Spleen (tissue), 11 donors: ENCODE measurements around the gene PALD1. TPM values are rescaled to one million over a fixed set of nuclear protein-coding genes. Genes with fewer than 3 reads are reported as not detected.

Experiments used
- DNase-seq: peaks from one replicate; pipeline ENCODE4 v3.0.0-alpha.2; 2020
- H3K27ac ChIP-seq, 8 donors: fragments of 200-600 bp; sonication (generic) in 7 of 8; 1 replicate in 4 of 8; 2 replicates in 4 of 8; pipeline versions ENCODE4 v1.5.0 to v1.8.0; 2016 to 2021; ENCODE audit warnings: inconsistent platforms in 4 of 8, mild to moderate bottlenecking in 4 of 8, moderate library complexity in 1 of 8
- H3K27me3 ChIP-seq, 7 donors: fragments of 200-600 bp; sonication (generic) in 6 of 7; replicated peaks in 1 of 7; 1 replicate in 4 of 7; 2 replicates in 3 of 7; pipeline versions ENCODE4 v1.5.0 to v1.8.0; 2016 to 2021; ENCODE audit warnings: inconsistent platforms in 3 of 7, mild to moderate bottlenecking in 1 of 7
- H3K36me3 ChIP-seq, 6 donors: fragments of 200-600 bp; sonication (generic) in 5 of 6; 1 replicate in 4 of 6; 2 replicates in 2 of 6; pipeline versions ENCODE4 v1.5.0 to v1.8.0; 2016 to 2021; ENCODE audit warnings: inconsistent platforms in 2 of 6
- H3K4me1 ChIP-seq, 6 donors: fragments of 200-600 bp; sonication (generic) in 5 of 6; 1 replicate in 3 of 6; 2 replicates in 3 of 6; pipeline versions ENCODE4 v1.5.0 to v1.8.0; 2016 to 2021; ENCODE audit warnings: inconsistent platforms in 3 of 6
- H3K4me3 ChIP-seq, 8 donors: fragments of 200-600 bp; sonication (generic) in 7 of 8; 1 replicate in 4 of 8; 2 replicates in 4 of 8; pipeline versions ENCODE4 v1.5.0 to v1.8.0; 2016 to 2021; ENCODE audit warnings: inconsistent platforms in 4 of 8, mild to moderate bottlenecking in 4 of 8, moderate library complexity in 2 of 8
- H3K9me3 ChIP-seq, 8 donors: fragments of 200-600 bp; sonication (generic) in 7 of 8; 1 replicate in 4 of 8; 2 replicates in 4 of 8; pipeline versions ENCODE4 v1.5.0 to v1.8.0; 2016 to 2021; ENCODE audit warnings: inconsistent platforms in 4 of 8
- CTCF ChIP-seq, 11 experiments: fragments of 200-600 bp in 7 of 11; fragments of 450-650 bp in 4 of 11; sonication (generic) in 4 of 11; IDR thresholded peaks in 8 of 11; conservative IDR thresholded peaks in 3 of 11; 1 replicate in 7 of 11; 2 replicates in 4 of 11; pipeline versions ENCODE4 v1.4.0 to v1.8.0; 2016 to 2021; ENCODE audit warnings: antibody characterized with exemption in 11 of 11, inconsistent platforms in 4 of 11, mild to moderate bottlenecking in 1 of 11
- POLR2A ChIP-seq, 3 donors: fragments of 450-650 bp; IDR thresholded peaks; one replicate each; pipeline ENCODE4 v1.5.1; 2017; ENCODE audit warnings: antibody characterized with exemption in 3 of 3, mild to moderate bottlenecking in 1 of 3
- POLR2AphosphoS5 ChIP-seq, 3 donors: sonication (generic); formaldehyde crosslinking; IDR thresholded peaks; one replicate each; pipeline ENCODE4 v1.5.1; 2017; ENCODE audit warnings: antibody characterized with exemption in 3 of 3
- WGBS, 5 donors: extraction: QIAGEN DNeasy Blood & Tissue Kit in 3 of 5; methylation state at CpG; one replicate each; pipeline versions ENCODE4 v1.1.5 to v1.1.7; 2013 to 2018; 5-methylcytosine and 5-hydroxymethylcytosine counted together
- intact Hi-C: fragments of 100-400 bp; cut with DNase I; formaldehyde crosslinking; loops from one replicate; pipeline ENCODE4 v1.15.0; 2023; ENCODE audit warnings: low total_unique reads
- polyA plus RNA-seq, 3 donors: library from polyadenylated mRNA; stranded (reverse); fragments of 200-250 nt; gene quantifications; one replicate each; pipeline ENCODE4 v1.2.1, GENCODE V29; 2013
- total RNA-seq, 7 donors: library from RNA; depleted of rRNA in 3 of 7; stranded (reverse); fragments of >200 nt in 3 of 7; fragmentation: NEBNext Ultra II Directional in 4 of 7; extraction: Animal tissue kit (Norgen Biotek cat#: 25700) in 4 of 7; gene quantifications; one replicate each; pipeline versions ENCODE4 v1.1.0 to v1.2.1, GENCODE V29; 2016 to 2021
- donor health status: healthy with polysubstance abuse.
- donor health status: DM: no; HTN: no; CAD: no; lungs with moderate emphysema.
- donor health status: DM: no; HTN: no; CAD: no.
- donor health status: Bipolar disorder and iron deficiency.
- donor health status: healthy.
- donor health status: DM: no; HTN: no; CAD: no.
- donor health status: DM: yes; HTN: yes; CAD: no.

The PALD1 gene
- total and polyA plus RNA-seq, 10 donors: 7.7 to 27.8 (median 19.5) TPM

- TF ChIP-seq POLR2A (IDR thresholded peaks at IDR 0.05) (no peak), CTCF (IDR thresholded peaks at IDR 0.05 in 8 of 11, conservative IDR thresholded peaks at IDR 0.05 in 3 of 11) (no peak), POLR2AphosphoS5 (IDR thresholded peaks at IDR 0.05) (no peak)
- 34 to 75% (median 56%) methylated on average over 10 of the region's 10 CpGs for WGBS, 5 donors
- intact Hi-C loops: no loop called here
- Histone ChIP-seq H3K4me3 (no peak overlapping the region), H3K27me3 (no peaks in the 10 kb centered on the region), H3K27ac (no peak overlapping the region), H3K4me1 (peaks cover 0 to 69% (median 31%) of the 10 kb centered on the region in 6 donors), H3K36me3 (peaks cover 0 to 36% (median 0%) of the 10 kb centered on the region in 6 donors), H3K9me3 (no peaks in the 10 kb centered on the region)
- no peak for DNase-seq
These were observed 82.5 kb downstream of the PALD1 start for GRCh38 chr10:70561070-70561469.

GRCh38 chr10:70561558-70561957 lies 83.0 kb downstream of the PALD1 start:
- H3K36me3 ChIP-seq: peaks cover 0 to 35% (median 1%) of the 10 kb centered on the region in 6 donors
- H3K9me3 ChIP-seq: no peaks in the 10 kb centered on the region
- no peak overlapping the region for H3K27ac ChIP-seq
- H3K27me3 ChIP-seq: no peaks in the 10 kb centered on the region
- WGBS, 5 donors: 65 to 85% (median 76%) methylated on average over 6 of the region's 6 CpGs
- H3K4me1 ChIP-seq: peaks cover 0 to 74% (median 32%) of the 10 kb centered on the region in 6 donors
- TF ChIP-seq POLR2AphosphoS5 (IDR thresholded peaks at IDR 0.05): no peak
- DNase-seq: peak; percentile 54
- H3K4me3 ChIP-seq: no peak overlapping the region
- intact Hi-C loops: no loop called here

GRCh38 chr10:70562036-70562755 lies 83.6 kb downstream of the PALD1 start:
- peak; percentile 67 for DNase-seq
- H3K36me3 ChIP-seq: peaks cover 0 to 35% (median 1%) of the 10 kb centered on the region in 6 donors
- no peaks in the 10 kb centered on the region for H3K9me3 ChIP-seq
- TF ChIP-seq CTCF (IDR thresholded peaks at IDR 0.05 in 8 of 11, conservative IDR thresholded peaks at IDR 0.05 in 3 of 11): no peak
- peak; percentile 45 to 66 (median 59) for TF ChIP-seq POLR2AphosphoS5 (IDR thresholded peaks at IDR 0.05)
- no peaks in the 10 kb centered on the region for H3K27me3 ChIP-seq
- H3K27ac ChIP-seq: no peak overlapping the region
- 73 to 87% (median 74%) methylated on average over 13 to 15 of the region's 15 CpGs for WGBS, 5 donors
- peaks cover 0 to 74% (median 32%) of the 10 kb centered on the region in 6 donors for H3K4me1 ChIP-seq
- no peak overlapping the region for H3K4me3 ChIP-seq
- intact Hi-C loops: no loop called here

GRCh38 chr10:70563230-70563629 lies 84.7 kb downstream of the PALD1 start:
- peaks cover 0 to 34% (median 1%) of the 10 kb centered on the region in 6 donors for H3K36me3 ChIP-seq
- no peaks in the 10 kb centered on the region for H3K27me3 ChIP-seq
- H3K4me1 ChIP-seq: peaks cover 0 to 73% (median 32%) of the 10 kb centered on the region in 6 donors
- peak; percentile 64 for DNase-seq
- no peak overlapping the region for H3K4me3 ChIP-seq
- no peak overlapping the region for H3K27ac ChIP-seq
- intact Hi-C loops: no loop called here
- H3K9me3 ChIP-seq: no peaks in the 10 kb centered on the region
- TF ChIP-seq CTCF (IDR thresholded peaks at IDR 0.05 in 8 of 11, conservative IDR thresholded peaks at IDR 0.05 in 3 of 11): no peak
- TF ChIP-seq POLR2AphosphoS5 (IDR thresholded peaks at IDR 0.05): no peak
- TF ChIP-seq POLR2A (IDR thresholded peaks at IDR 0.05): no peak
- 63 to 86% (median 72%) methylated on average over 7 of the region's 7 CpGs for WGBS, 5 donors
